NB4 (cell line): ENCODE results near the gene NOP53.
"Not testable (repeated sequence)": the region's sequence is repeated elsewhere in the genome, so short reads cannot be mapped to it uniquely, and the experiment has no call there.

Experiments used
- DNase-seq: peaks from one replicate; pipeline ENCODE4 v3.0.0; 2010; ENCODE audit warnings: low read depth
- H3K4me3 ChIP-seq: one replicate; pipeline ENCODE4 v1.5.1; 2011; ENCODE audit warnings: mild to moderate bottlenecking, low read depth, low read length, moderate library complexity
- MYC ChIP-seq: IDR thresholded peaks from 2 replicates; pipeline ENCODE4 v1.6.1; 2011; ENCODE audit warnings: low read depth, low read length
- POLR2A ChIP-seq: IDR thresholded peaks from 2 replicates; pipeline ENCODE4 v1.6.1; 2011; ENCODE audit warnings: mild to moderate bottlenecking; ENCODE audit not compliant: insufficient read length; ENCODE audit errors: extremely low read depth
- TF ChIP-seq, protein P1 (sequence below): IDR thresholded peaks from 2 replicates; pipeline ENCODE4 v1.6.1; 2011; ENCODE audit warnings: low read depth, low read length
- TF ChIP-seq, protein P2 (sequence below): IDR thresholded peaks from one replicate; pipeline ENCODE4 v1.5.1; 2012; ENCODE audit warnings: low read depth, low read length

The NOP53 gene

GRCh38 chr19:47730910-47731309 lies 14.4 kb upstream of the NOP53 start:
- DNase-seq: peak; percentile 30
- no peak overlapping the region for H3K4me3 ChIP-seq
- TF ChIP-seq, protein P1, sequence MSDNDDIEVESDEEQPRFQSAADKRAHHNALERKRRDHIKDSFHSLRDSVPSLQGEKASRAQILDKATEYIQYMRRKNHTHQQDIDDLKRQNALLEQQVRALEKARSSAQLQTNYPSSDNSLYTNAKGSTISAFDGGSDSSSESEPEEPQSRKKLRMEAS: no peak
- TF ChIP-seq, protein P2, sequence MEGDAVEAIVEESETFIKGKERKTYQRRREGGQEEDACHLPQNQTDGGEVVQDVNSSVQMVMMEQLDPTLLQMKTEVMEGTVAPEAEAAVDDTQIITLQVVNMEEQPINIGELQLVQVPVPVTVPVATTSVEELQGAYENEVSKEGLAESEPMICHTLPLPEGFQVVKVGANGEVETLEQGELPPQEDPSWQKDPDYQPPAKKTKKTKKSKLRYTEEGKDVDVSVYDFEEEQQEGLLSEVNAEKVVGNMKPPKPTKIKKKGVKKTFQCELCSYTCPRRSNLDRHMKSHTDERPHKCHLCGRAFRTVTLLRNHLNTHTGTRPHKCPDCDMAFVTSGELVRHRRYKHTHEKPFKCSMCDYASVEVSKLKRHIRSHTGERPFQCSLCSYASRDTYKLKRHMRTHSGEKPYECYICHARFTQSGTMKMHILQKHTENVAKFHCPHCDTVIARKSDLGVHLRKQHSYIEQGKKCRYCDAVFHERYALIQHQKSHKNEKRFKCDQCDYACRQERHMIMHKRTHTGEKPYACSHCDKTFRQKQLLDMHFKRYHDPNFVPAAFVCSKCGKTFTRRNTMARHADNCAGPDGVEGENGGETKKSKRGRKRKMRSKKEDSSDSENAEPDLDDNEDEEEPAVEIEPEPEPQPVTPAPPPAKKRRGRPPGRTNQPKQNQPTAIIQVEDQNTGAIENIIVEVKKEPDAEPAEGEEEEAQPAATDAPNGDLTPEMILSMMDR: no peak
- TF ChIP-seq MYC (no peak), POLR2A (no peak)

GRCh38 chr19:47735131-47735530 lies 10.2 kb upstream of the NOP53 start:
- DNase-seq: no peak

GRCh38 chr19:47740866-47741519 lies 4.4 kb upstream of the NOP53 start:
- H3K4me3 ChIP-seq: no peak overlapping the region
- TF ChIP-seq POLR2A: no peak

More at GRCh38 chr19:47735131-47735530, 10.2 kb upstream of the NOP53 start:
- no peak overlapping the region for H3K4me3 ChIP-seq
- TF ChIP-seq, protein P1: no peak
- no peak for TF ChIP-seq POLR2A

DNA sequence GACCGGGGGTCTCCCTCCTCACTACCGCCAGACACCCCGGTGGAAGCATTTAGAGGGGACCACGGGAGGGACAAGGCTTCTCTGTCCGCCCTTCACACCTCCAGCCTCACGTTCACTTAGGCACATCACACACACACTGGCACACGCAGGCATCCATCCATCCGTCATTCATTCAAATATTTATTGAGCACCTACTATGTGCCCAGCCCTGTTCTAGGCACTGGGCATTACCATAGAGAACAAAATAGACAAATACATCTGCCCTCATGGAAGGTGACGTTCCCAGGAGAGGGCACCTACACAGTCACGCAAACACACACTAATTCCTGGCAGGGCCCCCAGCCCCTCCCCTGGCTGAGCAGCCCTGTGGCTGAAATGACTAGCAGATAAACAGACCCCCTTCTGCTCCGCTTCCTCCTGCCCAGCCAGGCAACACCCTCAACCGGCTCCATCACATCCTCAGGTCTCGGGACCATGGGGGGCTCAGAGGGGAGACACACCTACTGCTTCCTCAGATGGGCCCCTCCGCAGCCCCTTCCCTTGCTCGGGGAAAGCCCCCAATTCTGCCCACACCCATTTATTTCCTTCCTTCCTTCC lies 3.7 kb upstream of the NOP53 start:
- TF ChIP-seq, protein P2: no peak
- TF ChIP-seq, protein P1: no peak
- TF ChIP-seq MYC: no peak
- no peak for TF ChIP-seq POLR2A
- H3K4me3 ChIP-seq: no peak overlapping the region
- DNase-seq: no peak

More at GRCh38 chr19:47740866-47741519, 4.4 kb upstream of the NOP53 start:
- no peak for DNase-seq

DNA sequence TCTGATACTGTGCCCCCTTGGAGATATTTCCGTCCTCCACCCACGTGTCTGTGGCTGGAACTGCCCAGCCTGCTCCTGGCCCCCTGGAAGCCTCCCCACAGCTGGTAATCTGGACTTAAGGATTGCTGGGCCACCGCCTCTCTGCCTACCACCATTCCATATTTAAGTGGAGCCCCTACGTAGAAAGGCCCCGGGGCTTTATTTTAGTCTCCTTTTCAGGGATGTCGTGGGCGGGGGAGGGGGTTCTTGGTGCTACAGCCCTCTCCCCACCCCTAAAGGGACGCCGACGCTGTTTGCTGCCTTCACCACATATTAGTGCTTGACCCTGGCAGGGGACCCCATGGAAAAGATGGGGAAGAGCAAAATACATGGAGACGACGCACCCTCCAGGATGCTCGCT lies 2.7 kb upstream of the NOP53 start:
- DNase-seq: no peak
- no peak overlapping the region for H3K4me3 ChIP-seq

DNA sequence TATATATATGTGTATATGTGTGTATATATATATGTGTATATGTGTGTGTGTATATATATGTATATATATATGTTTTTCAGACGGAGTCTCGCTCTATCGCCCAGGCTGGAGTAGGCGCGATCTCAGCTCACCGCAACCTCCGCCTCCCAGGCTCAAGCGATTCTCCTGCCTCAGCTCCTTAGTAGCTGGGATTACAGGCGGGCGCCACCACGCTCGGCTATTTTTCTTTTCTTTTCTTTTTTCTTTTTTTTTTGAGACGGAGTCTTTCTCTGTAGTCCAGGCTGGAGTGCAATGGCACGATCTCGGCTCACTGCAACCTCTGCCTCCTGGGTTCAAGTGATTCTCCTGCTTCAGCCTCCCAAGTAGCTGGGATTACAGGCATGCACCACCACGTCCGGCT lies 783 bp downstream of the NOP53 start:
- not testable (repeated sequence) for DNase-seq
- H3K4me3 ChIP-seq: peak overlapping the region; percentile 86

More for the DNA sequence above, 2.7 kb upstream of the NOP53 start:
- TF ChIP-seq MYC: no peak
- TF ChIP-seq, protein P2: no peak
- TF ChIP-seq, protein P1: no peak
- TF ChIP-seq POLR2A: no peak

- TF ChIP-seq MYC (no peak), POLR2A (no peak)
- TF ChIP-seq, protein P2: no peak
- TF ChIP-seq, protein P1: no peak
- H3K4me3 ChIP-seq: no peak overlapping the region
- no peak for DNase-seq
These were observed 4.0 kb downstream of the NOP53 start for GRCh38 chr19:47749326-47749725.
